Progenitor cell of endocrine pancreas (in vitro differentiated cells): ENCODE measurements around the gene SAV1. TPM values are rescaled to one million over a fixed set of nuclear protein-coding genes. Genes with fewer than 3 reads are reported as not detected.

Experiments
- DNase-seq: peaks from one replicate; pipeline ENCODE4 v3.0.0; 2021; ENCODE audit warnings: low spot score; ENCODE audit not compliant: unreplicated experiment
- H3K27ac Mint-ChIP-seq: 2 replicates; pipeline ENCODE4 v1.8.0; 2021; ENCODE audit warnings: mild to moderate bottlenecking, moderate library complexity, mixed read lengths
- H3K27me3 Mint-ChIP-seq: 2 replicates; pipeline ENCODE4 v1.8.0; 2021; ENCODE audit warnings: mixed read lengths
- H3K36me3 Mint-ChIP-seq: 2 replicates; pipeline ENCODE4 v1.8.0; 2022; ENCODE audit warnings: mixed read lengths; ENCODE audit not compliant: insufficient read depth
- H3K4me1 Mint-ChIP-seq: 2 replicates; pipeline ENCODE4 v1.8.0; 2021; ENCODE audit warnings: low read depth, mixed read lengths
- H3K4me3 Mint-ChIP-seq: 2 replicates; pipeline ENCODE4 v1.8.0; 2021; ENCODE audit warnings: low read depth, mild to moderate bottlenecking, moderate library complexity, mixed read lengths
- H3K9me3 Mint-ChIP-seq: 2 replicates; pipeline ENCODE4 v1.8.0; 2021; ENCODE audit warnings: low read depth, mixed read lengths
- CTCF ChIP-seq: fragments of 200-600 bp; sonication (generic); IDR thresholded peaks from one replicate; pipeline ENCODE4 v1.5.0; 2021; ENCODE audit warnings: antibody characterized with exemption, mild to moderate bottlenecking; ENCODE audit not compliant: unreplicated experiment
- total RNA-seq: library from RNA; stranded (reverse); gene quantifications from 2 replicates; pipeline ENCODE4 v1.2.1, GENCODE V29; 2021

The SAV1 gene
- total RNA-seq, 1 donor from 2014 or later: 27.0 TPM

GRCh38 chr14:50594577-50595316 is 73.4 kb downstream of the SAV1 start:
- no peak for TF ChIP-seq CTCF
- H3K36me3 Mint-ChIP-seq: no peaks in the 10 kb centered on the region
- H3K27me3 Mint-ChIP-seq: no peaks in the 10 kb centered on the region
- H3K4me1 Mint-ChIP-seq: peaks cover 9% of the 10 kb centered on the region
- H3K27ac Mint-ChIP-seq: no peak overlapping the region
- H3K4me3 Mint-ChIP-seq: no peak overlapping the region
- DNase-seq: no peak
- H3K9me3 Mint-ChIP-seq: no peaks in the 10 kb centered on the region

DNA sequence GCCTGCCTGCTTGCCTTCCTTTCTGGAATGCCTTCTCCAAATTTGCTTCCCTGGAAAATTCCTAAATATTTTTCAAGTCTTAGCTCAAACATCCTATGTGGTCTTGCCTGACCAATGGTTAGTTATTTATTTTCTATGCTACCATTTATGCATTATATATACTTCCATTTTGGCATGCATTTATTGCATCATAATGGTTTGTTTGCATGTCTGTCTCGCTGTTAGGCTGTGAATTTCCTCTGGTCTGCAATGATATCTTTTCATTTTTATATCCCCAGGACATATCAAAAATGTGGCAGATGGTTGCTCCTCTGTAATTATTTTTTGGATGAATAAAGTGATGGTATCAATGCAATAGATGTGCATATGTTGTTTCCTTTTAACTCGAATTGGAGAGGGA is 77.6 kb downstream of the SAV1 start:
- Mint-ChIP-seq H3K4me3 (no peak overlapping the region), H3K9me3 (no peaks in the 10 kb centered on the region), H3K4me1 (peaks cover 3% of the 10 kb centered on the region), H3K27ac (no peak overlapping the region), H3K36me3 (no peaks in the 10 kb centered on the region), H3K27me3 (no peaks in the 10 kb centered on the region)
- TF ChIP-seq CTCF: no peak
- no peak for DNase-seq

Other genes with a start within 250 kb of the SAV1 start
- gene MAP4K5, start 135.7 kb downstream of the SAV1 start, total RNA-seq: 73.0 and 74.1 TPM in 2 replicates
- gene ATL1, start 108.2 kb downstream of the SAV1 start, total RNA-seq: 6.8 and 6.9 TPM in 2 replicates
- 21.0 and 22.2 TPM in 2 replicates for gene NIN, start 162.9 kb upstream of the SAV1 start, total RNA-seq
- not detected in 2 replicates for gene ABHD12B, start 203.7 kb upstream of the SAV1 start, total RNA-seq